Lower leg skin (tissue), 3 donors: Measurements from ENCODE around the gene CCDC144A.
"Not testable (repeated sequence)": the region's sequence is repeated elsewhere in the genome, so short reads cannot be mapped to it uniquely, and the experiment has no call there.

Experiments used
- POLR2A ChIP-seq, 2 donors: fragments of 450-650 bp; IDR thresholded peaks; one replicate each; pipeline ENCODE4 v1.6.1; 2016 to 2017; ENCODE audit warnings: antibody characterized with exemption in 2 of 2, mild to moderate bottlenecking in 1 of 2, moderate library complexity in 1 of 2
- TF ChIP-seq, protein P1 (sequence below), 3 donors: fragments of 450-650 bp; IDR thresholded peaks; one replicate each; pipeline ENCODE4 v1.5.1; 2016; ENCODE audit warnings: antibody characterized with exemption in 3 of 3, mild to moderate bottlenecking in 3 of 3, moderate library complexity in 2 of 3

DNA sequence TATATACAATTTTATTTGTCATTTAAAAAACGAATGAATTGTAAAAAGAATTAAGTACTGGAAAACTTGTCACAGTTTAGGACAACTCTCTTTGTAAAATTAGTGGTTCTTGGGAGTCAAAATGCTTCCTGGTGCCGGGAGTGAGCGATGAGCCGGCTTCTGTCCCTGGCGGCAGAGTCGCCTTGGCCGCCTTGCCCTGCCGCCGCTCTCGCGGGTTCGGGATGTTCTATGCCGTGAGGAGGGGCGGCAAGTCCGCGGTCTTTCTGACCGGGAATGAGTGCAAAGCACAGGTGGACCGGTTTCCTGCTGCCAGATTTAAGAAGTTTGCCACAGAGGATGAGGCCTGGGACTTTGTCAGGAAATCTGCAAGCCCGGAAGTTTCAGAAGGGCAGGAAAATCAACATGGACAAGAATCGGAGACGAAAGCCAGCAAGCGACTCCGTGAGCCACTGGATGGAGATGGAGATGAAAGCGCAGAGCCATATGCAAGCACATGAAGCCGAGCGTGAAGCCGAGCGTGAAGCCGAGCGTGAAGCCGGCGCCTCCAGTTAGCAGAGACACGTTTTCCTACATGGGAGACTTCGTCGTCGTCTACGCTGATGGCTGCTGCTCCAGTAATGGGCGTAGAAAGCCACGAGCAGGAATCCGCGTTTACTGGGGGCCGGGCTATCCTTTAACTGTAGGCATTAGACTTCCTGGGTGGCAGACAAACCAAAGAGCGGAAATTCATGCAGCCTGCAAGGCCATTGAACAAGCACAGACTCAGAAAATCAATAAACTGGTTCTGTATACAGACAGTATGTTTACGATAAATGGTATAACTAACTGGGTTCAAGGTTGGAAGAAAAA, 6.5 kb upstream of the CCDC144A start:
- TF ChIP-seq, protein P1, sequence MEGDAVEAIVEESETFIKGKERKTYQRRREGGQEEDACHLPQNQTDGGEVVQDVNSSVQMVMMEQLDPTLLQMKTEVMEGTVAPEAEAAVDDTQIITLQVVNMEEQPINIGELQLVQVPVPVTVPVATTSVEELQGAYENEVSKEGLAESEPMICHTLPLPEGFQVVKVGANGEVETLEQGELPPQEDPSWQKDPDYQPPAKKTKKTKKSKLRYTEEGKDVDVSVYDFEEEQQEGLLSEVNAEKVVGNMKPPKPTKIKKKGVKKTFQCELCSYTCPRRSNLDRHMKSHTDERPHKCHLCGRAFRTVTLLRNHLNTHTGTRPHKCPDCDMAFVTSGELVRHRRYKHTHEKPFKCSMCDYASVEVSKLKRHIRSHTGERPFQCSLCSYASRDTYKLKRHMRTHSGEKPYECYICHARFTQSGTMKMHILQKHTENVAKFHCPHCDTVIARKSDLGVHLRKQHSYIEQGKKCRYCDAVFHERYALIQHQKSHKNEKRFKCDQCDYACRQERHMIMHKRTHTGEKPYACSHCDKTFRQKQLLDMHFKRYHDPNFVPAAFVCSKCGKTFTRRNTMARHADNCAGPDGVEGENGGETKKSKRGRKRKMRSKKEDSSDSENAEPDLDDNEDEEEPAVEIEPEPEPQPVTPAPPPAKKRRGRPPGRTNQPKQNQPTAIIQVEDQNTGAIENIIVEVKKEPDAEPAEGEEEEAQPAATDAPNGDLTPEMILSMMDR (IDR thresholded peaks at IDR 0.05), result not testable (repeated sequence)
- TF ChIP-seq POLR2A (IDR thresholded peaks at IDR 0.05), result not testable (repeated sequence)
